ENCODE data around the gene AKT1S1.

Gene AKT1S1

DNA sequence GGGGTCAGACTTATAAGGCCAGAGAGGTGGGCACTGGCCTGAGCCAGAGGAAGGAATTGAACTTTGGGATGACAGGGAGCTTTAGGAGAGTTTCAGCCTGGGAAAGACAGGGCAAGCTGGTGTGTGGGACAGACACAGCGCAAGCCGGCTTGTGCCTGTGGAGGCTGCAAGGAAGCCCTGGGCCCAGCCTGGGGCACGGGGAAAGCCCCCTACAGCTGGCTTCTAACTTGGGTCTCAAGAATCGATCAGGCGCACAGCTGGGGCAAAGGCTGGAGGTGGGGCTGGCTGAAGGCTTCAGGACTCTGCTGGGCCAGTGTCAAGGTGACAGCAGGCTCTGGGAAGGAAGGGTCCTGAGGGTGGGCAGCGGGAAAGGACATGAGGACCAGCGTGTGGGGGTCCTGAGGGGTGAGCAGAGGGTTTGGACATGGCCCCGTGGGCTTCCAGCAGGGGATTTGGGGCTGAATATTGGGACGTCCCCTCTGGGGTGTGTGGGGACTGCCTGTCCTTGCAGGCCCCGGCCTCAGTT lies 23.2 kb downstream of the AKT1S1 start:
- no peak for DNase-seq (ENCODE audit: low spot score)

DNA sequence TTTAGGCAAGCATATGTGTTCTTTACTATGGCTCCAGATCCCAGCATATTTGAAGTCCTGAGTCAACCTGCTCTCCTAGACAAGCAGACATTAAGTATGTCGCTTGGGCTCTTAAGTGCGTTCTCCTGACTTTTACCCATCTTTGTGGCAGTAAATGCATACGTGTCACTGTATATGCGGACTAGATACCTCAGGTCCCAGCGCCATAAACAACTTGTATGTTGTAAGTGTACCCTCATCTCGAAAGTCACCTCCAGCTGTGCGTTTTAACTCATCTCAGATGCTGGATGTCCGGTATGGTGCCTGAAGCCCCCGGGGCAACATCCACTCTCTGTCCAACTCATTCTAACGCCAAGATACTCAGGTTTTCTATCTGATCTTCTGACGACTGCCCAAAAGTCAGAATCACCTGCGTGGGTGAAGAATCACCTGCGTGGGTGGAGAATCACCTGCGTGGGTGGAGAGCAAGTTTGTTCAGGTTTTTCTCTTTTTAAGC lies 24.5 kb downstream of the AKT1S1 start:
- DNase-seq (ENCODE audit: low spot score) = no peak

DNA sequence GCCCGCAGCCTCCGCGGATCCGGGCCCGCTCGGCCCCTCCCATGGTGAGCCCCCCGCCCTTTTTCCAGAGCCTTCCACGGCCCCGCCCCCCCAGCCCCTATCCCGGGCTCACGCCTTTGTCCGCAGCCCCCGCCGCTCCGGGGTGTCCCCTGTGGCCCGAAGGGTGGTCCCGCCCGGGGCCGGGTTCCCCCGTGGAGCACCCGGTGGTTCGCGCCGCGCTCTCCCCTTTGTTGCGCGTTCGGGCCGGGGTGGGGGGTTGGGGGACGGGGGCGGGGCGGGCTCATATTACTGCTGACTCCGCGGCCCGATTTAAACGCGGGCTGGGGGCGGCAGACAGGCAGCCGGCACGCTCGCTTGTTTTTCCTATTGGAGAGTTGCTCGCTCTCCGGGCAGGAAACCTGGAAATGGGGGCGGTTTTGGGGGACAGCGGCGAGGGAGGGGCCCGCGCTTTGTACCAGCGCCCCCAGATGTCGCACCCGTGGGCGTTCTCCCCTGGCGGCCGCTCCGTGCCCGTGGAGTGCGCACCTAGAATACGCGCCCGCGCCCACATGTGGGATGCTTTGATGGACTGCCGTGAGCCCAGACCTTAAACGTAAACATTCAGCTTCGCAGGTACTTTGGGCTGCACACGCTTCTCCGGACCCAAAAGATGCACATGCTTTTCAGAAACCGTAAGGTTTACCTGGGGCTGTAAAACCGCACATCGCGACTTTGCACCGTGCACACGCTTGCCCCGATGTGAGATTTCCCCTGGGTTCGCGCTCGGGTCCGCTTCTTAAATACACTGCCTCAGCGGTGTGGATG lies 25.5 kb downstream of the AKT1S1 start:
- no peak for DNase-seq (ENCODE audit: low spot score)

DNA sequence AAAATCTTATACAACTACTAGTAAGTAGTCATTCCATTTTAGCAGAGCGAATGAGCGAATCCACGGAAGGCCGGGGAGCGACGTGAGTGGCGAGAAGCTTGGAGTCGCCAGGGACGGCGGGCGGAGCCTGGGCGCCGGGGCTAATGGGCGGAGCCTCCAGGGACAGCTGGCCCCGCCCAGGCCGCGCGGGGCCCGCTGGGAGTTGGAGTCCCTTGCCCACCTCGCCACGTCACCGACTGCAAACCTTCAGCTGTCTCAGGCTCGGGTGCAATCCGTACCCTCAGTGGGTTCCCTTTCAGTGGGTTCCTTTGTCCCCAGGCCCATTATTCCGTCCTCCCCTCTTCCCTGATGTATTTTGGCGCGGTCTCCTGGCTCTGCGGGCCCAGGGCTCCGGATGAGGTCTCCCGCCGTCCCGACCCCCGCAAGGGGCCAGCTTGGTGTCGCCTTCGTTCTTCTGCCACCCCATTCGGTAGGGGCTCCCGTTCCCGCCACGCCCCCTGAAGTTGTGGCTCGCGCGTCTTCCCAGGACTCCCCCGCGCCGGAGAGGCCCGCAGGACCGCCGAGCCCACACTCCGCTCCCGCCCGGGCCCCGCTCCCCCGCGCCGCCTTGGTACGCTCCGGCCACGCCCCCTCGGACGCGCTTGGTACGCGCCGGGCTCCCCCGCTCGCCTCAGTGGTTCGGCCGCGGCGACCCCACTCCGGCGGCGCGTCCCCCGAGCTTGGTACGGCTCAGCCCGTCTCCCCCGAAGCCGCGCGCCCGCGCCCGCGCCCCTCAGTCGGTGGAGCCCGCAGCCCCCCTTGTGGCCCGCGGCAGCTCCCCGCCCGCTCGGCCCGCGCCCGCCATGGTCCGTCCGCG lies 26.4 kb downstream of the AKT1S1 start, which contains the start of gene PTOV1:
PTOV1 (plus strand) TSS at position 673 of the 856 bp plus-strand sequence.
- peak; percentile 97 for DNase-seq (ENCODE audit: low spot score)

DNA sequence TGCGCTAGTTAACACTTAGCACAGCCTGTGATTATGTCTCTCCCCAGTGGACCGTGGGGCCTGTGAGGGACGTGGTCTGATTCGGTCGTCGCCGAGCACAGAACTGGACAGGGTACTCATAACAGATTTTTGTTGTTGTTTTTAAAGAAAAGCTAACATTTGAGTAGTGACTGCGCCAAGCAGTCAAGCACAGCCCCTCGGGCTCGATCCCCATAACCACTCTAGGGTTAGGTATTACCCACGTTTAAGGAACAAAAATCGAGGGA lies 27.0 kb downstream of the AKT1S1 start:
- no peak for DNase-seq (ENCODE audit: low spot score)

DNA sequence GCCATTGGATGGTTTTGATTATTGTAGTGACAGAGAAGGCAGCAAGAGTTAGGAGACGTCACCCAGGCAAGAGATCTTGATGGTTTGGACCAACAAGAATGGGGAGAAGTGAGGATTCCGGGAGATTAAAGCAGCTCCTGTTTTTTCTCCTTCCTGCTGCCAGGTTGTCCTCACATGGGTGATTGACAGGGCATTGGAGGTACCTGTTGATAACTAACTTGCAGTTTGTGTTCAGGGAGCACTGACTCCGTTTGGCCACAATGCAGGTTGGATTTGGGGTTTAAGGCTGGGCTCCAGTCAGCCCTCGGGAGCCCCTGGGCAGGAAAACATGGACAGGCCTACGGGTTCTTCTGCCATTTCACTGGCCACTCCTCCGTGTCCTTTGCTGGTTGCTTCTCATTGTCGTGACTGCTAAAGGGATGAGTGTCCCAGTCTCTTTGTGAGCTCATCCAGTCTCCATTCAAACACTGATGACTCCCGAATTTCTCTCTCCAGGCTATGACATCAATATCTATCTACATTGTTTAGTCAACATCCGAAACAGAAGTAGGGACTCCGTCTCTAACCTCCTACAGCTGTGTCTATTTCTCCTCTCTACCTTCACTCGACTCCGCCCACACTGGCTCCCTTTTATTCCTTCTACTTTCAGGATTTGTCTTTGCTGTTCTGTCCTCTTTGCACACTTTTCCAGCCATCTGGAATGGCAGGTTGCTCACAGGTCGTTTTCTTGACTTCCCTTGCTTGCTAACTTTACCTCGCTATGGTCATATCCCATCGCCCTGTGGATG lies 27.5 kb downstream of the AKT1S1 start:
- no peak for DNase-seq (ENCODE audit: low spot score)

DNA sequence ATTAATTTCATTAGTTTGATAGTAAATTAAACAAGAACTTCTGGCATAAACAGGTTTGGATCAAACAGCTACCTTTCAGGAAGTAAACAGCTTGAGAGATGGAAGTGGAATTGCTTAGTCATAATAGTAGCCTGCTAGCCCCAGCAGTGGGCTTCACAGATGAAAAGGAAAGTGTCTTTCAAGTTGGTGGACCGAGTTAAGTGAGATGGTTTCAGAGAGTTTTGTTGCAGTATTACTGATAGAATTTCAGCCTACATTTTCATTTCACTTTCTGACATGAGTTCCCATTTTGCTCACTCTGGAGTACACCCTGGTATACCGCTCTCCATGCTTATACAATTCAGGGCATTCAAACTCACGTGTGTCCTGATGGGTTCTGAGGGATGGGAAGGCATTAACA lies 28.2 kb downstream of the AKT1S1 start:
- DNase-seq (ENCODE audit: low spot score) = no peak

DNA sequence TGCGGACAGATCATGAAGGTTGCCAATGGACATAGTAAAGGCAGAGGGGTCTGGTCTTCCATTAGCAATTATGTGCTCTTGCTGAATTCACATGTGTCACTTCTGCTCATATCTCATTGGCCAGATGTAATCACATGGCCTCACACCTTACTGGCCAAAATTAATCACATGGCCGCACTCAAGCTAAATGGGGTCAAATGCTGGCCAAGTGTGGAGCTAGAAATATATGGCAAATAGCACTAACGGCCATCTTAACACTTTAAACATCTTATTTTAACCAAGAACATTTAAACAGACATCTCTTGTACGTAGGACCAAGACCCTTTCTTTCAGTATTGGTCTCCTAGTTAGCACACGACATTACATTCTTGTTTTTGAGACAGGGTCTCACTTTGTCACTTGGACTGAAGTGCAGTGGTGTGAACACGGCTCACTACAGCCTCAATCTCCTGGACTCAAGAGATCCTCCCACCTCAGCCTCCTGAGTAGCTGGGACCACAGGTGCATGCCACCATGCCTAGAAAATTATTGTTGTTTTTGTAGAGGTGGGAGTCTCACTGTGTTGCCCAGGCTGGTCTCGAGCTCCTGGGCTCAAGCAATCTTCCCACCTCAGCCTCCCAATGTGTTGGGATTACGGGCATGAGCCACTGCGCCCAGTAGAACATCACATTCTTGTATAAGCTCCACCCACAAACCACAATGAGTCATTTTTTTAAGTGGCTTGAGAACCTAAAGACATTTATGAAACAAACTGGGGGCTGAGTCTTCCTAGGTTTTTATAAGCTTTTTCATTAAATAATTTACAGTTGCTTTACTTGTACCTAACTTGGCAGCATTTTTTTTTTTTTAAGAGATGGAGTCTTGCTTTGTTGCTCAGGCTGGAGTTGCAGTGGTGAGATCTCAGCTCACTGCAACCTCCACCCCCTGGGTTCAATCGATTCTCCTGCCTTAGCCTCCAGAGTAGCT lies 29.1 kb downstream of the AKT1S1 start:
- DNase-seq (ENCODE audit: low spot score) = no peak

DNA sequence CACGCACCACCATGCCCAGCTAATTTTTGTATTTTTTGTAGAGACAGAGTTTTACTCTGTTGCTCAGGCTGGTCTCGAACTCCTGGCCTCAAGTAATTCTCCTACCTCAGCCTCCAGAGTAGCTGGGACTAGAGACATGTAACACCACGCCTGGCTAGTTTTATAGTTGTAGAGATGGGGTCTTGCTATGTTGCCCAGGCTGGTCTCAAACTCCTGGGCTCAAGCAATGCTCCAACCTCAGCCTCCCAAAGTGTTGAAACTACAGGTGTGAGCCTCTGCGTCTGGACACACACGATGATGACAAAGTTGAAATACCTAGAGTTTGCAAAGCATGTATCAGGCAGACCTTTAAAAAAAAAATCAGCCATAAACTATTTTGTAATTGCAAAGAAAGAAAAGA lies 30.7 kb downstream of the AKT1S1 start:
- DNase-seq (ENCODE audit: low spot score) = no peak

DNA sequence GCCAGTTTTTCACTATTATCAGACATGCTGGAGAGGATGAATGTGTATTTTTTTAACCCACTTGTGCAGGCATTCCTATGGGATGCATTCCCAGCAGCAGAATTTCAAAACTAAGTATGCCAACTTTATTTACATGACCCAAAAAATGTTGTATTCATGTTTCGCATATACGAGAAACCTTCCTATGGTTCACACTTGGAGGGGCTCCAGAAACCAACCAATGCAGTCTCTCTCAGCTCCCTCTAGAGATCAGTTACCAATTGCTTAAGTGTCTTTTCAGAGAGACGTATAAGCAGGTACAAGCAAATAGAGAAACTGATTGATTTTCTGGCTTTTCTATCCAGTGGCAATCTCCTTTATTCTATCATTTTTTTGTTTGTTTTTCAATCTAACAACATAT lies 31.7 kb downstream of the AKT1S1 start:
- DNase-seq (ENCODE audit: low spot score) = no peak

DNA sequence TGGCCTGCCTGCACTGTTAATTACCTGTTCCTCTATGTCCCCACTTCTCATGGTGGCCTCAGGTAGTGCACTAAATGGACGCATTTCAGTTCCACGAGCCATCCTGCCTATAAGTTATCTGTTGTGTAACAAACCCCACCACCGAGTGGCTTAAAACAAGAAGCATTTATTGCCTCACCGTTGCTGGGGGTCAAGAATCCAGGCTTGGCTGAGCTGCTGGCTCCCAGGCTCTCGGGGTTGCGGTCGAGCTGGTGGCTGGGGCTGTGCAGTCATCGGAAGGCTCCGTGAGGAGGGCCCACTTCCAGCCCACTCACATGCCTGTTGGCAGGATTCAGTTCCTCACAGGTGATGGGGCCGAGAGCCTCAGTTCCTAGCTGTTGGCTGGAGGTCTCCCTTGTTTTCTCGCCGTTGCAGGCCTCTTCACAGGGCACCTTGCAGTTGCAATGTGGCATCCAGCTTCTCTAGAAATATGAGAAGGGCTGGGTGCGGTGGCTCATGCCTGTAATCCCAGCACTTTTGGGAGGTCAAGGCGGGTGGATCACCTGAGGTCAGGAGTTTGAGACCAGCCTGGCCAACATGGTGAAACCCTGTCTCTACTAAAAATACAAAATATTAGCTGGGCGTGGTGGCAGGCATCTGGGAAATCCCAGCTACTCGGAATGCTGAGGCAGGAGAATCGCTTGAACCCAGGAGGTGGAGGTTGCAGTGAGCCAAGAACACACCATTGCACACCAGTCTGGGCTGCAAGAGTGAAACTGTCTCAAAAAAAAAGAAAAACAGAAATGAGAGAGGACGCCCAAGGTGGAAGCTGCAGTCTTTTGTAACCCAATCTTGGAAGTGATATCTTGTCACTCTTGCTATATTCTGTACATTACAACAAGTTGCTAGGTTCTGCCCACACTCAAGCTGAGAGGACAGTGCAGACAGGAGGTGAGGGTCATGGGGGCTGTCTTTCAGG lies 32.7 kb downstream of the AKT1S1 start:
- DNase-seq (ENCODE audit: low spot score) = peak; percentile 38

DNA sequence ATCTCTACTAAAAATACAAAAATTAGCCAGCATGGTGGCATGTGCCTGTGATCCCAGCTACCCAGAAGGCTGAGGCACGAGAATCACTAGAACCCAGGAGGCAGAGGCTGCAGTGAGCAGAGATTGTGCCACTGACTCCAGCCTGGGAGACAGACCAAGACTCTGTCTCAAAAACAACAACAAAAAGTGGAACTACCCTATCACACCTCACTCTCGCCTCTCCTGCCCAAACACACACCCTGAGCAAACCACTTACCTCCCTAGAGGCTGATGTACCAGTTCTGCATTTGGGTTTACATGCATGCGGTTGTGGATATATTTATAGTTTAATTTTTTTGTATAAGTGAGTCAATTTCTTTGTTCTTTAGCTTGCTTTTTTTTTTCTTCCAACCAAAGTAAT lies 33.9 kb downstream of the AKT1S1 start:
- no peak for DNase-seq (ENCODE audit: low spot score)

DNA sequence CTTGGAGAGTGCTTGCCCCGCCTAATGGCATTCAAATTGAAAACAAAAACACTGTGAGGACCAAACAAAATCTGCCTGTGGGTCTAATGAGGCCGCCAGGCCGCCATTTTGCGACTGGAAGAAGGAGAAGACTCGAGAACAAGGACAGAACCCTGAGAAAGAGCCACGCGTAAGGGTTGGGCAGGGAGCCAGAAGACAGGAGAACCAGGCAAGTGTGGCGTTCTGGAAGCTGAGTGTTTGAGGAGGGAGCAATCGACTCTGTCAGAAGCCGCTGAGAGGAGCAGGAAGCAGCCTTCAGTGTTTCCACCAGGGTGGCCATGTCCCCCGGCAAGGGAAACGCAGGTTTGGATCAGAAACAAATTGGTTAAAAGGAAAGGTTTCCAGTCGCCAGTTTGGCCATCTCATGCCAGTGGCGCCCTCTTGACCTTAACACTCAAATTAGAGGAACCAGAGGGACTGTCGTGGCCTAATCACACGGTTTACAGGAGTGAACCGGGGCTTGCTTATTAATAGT lies 36.4 kb downstream of the AKT1S1 start:
- no peak for DNase-seq (ENCODE audit: low spot score)

DNA sequence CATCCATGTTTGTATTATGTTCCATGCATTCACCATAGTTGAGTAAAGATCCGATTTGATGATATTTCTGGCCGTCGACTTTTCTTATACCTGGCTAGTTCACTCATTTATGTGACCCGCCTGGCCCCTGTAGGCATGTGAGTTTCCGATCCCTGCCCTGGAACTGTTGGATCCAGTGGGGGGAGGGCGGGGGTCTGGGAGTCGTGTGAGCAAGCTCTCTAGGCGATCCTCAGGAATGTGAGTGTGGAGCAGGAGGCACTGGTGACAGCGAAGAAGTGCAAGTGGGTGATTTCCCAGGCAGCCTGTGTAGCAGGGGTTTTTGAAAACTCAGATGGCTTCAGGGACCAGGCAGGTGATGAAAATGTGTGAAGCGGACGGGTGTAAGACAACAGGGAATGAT lies 36.8 kb downstream of the AKT1S1 start:
- no peak for DNase-seq (ENCODE audit: low spot score)

DNA sequence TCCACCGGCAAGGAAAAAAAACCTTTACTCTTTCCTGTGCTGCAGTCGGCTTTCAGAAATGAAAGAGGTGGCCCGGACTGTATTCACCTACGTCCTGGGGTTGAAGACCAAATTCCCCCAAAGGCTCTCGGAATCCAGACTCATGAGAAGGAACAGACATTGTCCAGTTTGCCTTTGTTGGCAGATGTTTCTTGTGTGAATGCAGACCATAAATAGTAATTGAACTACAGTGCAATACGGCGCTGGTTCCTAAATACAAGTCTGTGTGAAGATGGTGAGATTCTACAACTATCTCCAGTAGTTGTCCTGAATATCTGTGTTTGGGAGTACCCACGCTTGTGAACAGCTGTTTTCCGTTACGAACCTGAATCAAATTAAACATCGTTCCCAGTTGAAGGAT lies 37.4 kb downstream of the AKT1S1 start:
- DNase-seq (ENCODE audit: low spot score) = no peak

DNA sequence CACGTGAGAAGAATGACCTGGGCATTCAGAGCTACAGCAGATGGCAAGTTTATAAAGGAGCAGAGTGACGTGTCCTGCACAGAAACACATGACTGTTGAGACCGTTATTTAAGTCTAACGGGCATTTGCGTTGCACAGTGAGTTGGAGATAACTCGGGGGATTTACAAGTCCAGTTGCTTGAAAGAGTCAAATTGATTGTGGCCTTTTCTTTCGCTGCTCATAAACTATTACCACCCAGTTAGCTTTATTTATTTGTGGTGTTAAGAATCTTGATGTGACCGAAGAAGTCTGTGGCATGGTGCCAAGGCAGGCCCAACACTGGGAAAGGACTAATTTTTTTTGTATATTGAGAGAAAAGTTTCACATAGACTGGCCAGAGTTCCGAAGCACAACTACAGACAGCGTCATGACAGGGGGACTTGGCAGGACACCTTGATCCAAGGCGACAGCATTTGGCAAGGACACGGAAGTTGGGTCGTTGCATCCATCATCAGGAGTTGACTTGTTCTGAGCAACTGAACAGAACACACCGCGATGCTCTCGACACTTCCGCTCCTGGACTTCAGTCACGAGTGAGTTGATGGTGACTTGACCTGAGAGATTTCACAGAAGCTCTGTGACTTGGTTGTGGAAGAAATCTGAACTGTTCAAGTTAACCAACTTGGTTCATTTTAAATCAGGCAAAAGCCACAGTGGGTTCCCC lies 38.1 kb downstream of the AKT1S1 start:
- no peak for DNase-seq (ENCODE audit: low spot score)

DNA sequence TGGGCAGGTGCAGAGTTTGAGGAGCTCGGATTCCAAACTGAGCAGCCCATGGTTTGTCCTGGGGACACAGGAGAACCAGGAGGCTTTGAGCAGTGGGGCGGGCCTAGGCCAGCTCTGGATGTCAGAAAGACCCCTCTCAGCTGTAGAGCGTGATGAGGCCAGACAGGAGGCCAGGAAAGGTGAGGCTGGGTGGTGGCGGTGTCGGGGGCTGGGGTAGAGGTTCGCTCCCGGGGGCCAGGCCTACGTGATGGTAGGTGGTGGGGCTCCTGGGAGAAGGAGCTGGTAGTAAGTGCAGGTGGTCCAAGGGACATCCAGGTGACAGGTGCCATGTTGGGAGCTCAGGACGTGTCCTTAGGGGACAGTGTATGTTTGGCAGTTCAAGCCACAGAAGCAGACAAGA lies 39.7 kb downstream of the AKT1S1 start:
- DNase-seq (ENCODE audit: low spot score) = no peak

DNA sequence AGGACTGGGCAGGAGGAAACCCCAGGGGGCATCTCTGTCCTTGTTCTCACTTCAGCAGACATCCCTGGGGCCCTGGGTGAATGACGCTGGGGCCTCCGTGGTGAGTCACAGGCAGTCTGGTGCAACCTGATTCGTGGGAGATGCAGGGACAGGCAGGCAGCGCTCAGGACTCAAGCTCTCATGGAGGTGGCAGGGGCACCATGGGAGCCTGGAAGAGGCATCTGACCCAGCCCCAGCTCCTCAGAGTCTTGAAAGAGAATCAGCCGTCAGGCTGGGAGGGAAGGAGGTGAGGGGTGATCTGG lies 40.2 kb downstream of the AKT1S1 start:
- DNase-seq (ENCODE audit: low spot score) = no peak

Measured in HuH-7 (cell line).